CD4-positive, alpha-beta memory T cell (primary cell): ENCODE results near the gene OR5P2. TPM values are rescaled to one million over a fixed set of nuclear protein-coding genes. Genes with fewer than 3 reads are reported as not detected.
"Not testable (repeated sequence)": the region's sequence is repeated elsewhere in the genome, so short reads cannot be mapped to it uniquely, and the experiment has no call there.

ENCODE experiments used
- CTCF ChIA-PET: fragments of 350-600 bp; sonication (Branson Sonifier 250); formaldehyde crosslinking; loops from one replicate; lab custom pipeline; 2021; ENCODE audit warnings: inconsistent platforms; ENCODE audit not compliant: partially characterized antibody; lab: Charles Lee
- POLR2A ChIA-PET: fragments of 350-600 bp; sonication (Branson Sonifier 250); formaldehyde crosslinking; loops from one replicate; lab custom pipeline; 2021; ENCODE audit not compliant: partially characterized antibody; lab: Charles Lee
- DNase-seq, 5 donors: peaks; one replicate each; pipeline versions ENCODE4 v3.0.0 to v3.0.0-alpha.2; 2020 to 2022; ENCODE audit warnings: mixed read lengths in 1 of 5
- H3K27ac ChIP-seq: one replicate; pipeline ENCODE4 v1.7.0; 2013; ENCODE audit warnings: low read depth, low read length
- H3K27me3 ChIP-seq: 2 replicates; pipeline ENCODE4 v1.7.0; 2013; ENCODE audit warnings: mild to moderate bottlenecking, low read length, moderate library complexity; ENCODE audit not compliant: insufficient read depth
- H3K36me3 ChIP-seq: 2 replicates; pipeline ENCODE4 v1.7.0; 2013; ENCODE audit warnings: mild to moderate bottlenecking, low read length, moderate library complexity; ENCODE audit not compliant: insufficient read depth
- H3K4me1 ChIP-seq: 2 replicates; pipeline ENCODE4 v1.7.0; 2013; ENCODE audit warnings: mild to moderate bottlenecking, low read length, moderate library complexity; ENCODE audit not compliant: insufficient read depth
- H3K4me3 ChIP-seq, 2 donors: one replicate each; pipeline ENCODE4 v1.7.0; 2013; ENCODE audit warnings: low read length in 2 of 2, mild to moderate bottlenecking in 1 of 2
- H3K9me3 ChIP-seq, 2 donors: one replicate each; pipeline ENCODE4 v1.7.0; 2013; ENCODE audit warnings: low read length in 2 of 2, control low read depth in 1 of 2; ENCODE audit not compliant: control insufficient read depth in 1 of 2
- H3K27ac Mint-ChIP-seq, 7 donors: one replicate each; pipeline ENCODE4 v1.8.0; 2020 to 2021; ENCODE audit warnings: mixed read lengths in 7 of 7, mild to moderate bottlenecking in 6 of 7, inconsistent platforms in 3 of 7, moderate library complexity in 3 of 7
- H3K27me3 Mint-ChIP-seq, 2 donors: one replicate each; pipeline ENCODE4 v1.8.0; 2020 to 2021; ENCODE audit warnings: mixed read lengths in 2 of 2
- H3K36me3 Mint-ChIP-seq, 2 donors: one replicate each; pipeline ENCODE4 v1.8.0; 2020 to 2021; ENCODE audit warnings: mixed read lengths in 2 of 2, inconsistent platforms in 1 of 2, mild to moderate bottlenecking in 1 of 2
- H3K4me1 Mint-ChIP-seq, 4 donors: one replicate each; pipeline ENCODE4 v1.8.0; 2020 to 2021; ENCODE audit warnings: mixed read lengths in 4 of 4, mild to moderate bottlenecking in 1 of 4
- H3K4me3 Mint-ChIP-seq, 8 donors: one replicate each; pipeline ENCODE4 v1.8.0; 2020 to 2021; ENCODE audit warnings: mixed read lengths in 8 of 8, mild to moderate bottlenecking in 7 of 8, moderate library complexity in 6 of 8, inconsistent platforms in 3 of 8
- H3K9me3 Mint-ChIP-seq, 8 donors: one replicate each; pipeline ENCODE4 v1.8.0; 2020 to 2021; ENCODE audit warnings: mixed read lengths in 8 of 8, mild to moderate bottlenecking in 5 of 8, inconsistent platforms in 3 of 8, moderate library complexity in 1 of 8
- intact Hi-C: fragments of 100-400 bp; cut with micrococcal nuclease; formaldehyde crosslinking; loops from one replicate; pipeline ENCODE4 v1.15.1; 2023
- polyA plus RNA-seq, 2 donors: library from polyadenylated mRNA; unstranded; fragments of 300-500 nt; fragmentation: Illumina TruSeq; gene quantifications; one replicate each; pipeline ENCODE4 v1.2.3, GENCODE V29; 2021
- total RNA-seq, 2 experiments: library from RNA; stranded (reverse); gene quantifications; one replicate each; pipeline ENCODE4 v1.2.3, GENCODE V29; 2021

OR5P2 gene
- total and polyA plus RNA-seq, 4 experiments from 2014 or later, result not detected

- intact Hi-C loops, result no loop called here
- Mint-ChIP-seq H3K9me3 (peaks cover 0 to 3% (median 0%) of the 10 kb centered on the region in 8 donors), H3K4me3 (no peak overlapping the region), H3K27ac (no peak overlapping the region), H3K36me3 (no peaks in the 10 kb centered on the region), H3K27me3 (peaks cover 0 to 8% of the 10 kb centered on the region in 2 donors), H3K4me1 (no peaks in the 10 kb centered on the region)
- H3K27me3 ChIP-seq, result no peaks in the 10 kb centered on the region
- no peak overlapping the region for H3K4me3 ChIP-seq
- DNase-seq, result no peak
- no peaks in the 10 kb centered on the region for H3K4me1 ChIP-seq
- ChIA-PET POLR2A (no interaction called here), CTCF (no interaction called here)
- no peaks in the 10 kb centered on the region for H3K9me3 ChIP-seq
- no peak overlapping the region for H3K27ac ChIP-seq
- H3K36me3 ChIP-seq, result no peaks in the 10 kb centered on the region
These were observed 29.6 kb upstream of the OR5P2 start for GRCh38 chr11:7826324-7826723.

GRCh38 chr11:7820417-7820816 lies 23.7 kb upstream of the OR5P2 start:
- H3K4me3 ChIP-seq, intact Hi-C loops, POLR2A ChIA-PET, H3K36me3 Mint-ChIP-seq, H3K27ac ChIP-seq, H3K4me1 ChIP-seq, H3K27me3 ChIP-seq, H3K4me1 Mint-ChIP-seq, DNase-seq, H3K27ac Mint-ChIP-seq, H3K4me3 Mint-ChIP-seq, H3K27me3 Mint-ChIP-seq, H3K9me3 ChIP-seq, H3K36me3 ChIP-seq, CTCF ChIA-PET: not testable (repeated sequence)
- peaks cover 0 to 27% (median 9%) of the 10 kb centered on the region in 8 donors for H3K9me3 Mint-ChIP-seq

- H3K4me1 Mint-ChIP-seq, H3K36me3 Mint-ChIP-seq, H3K4me3 Mint-ChIP-seq, CTCF ChIA-PET, H3K27me3 ChIP-seq, H3K27ac ChIP-seq, DNase-seq, H3K36me3 ChIP-seq, intact Hi-C loops, H3K4me1 ChIP-seq, H3K9me3 ChIP-seq, H3K27me3 Mint-ChIP-seq, H3K27ac Mint-ChIP-seq, H3K4me3 ChIP-seq, POLR2A ChIA-PET: not testable (repeated sequence)
- peaks cover 0 to 40% (median 24%) of the 10 kb centered on the region in 8 donors for H3K9me3 Mint-ChIP-seq
These were observed 18.2 kb upstream of the OR5P2 start for GRCh38 chr11:7814897-7815296.

- H3K27me3 ChIP-seq, H3K27ac Mint-ChIP-seq, H3K4me3 ChIP-seq, H3K9me3 ChIP-seq, H3K4me1 Mint-ChIP-seq, DNase-seq, H3K4me1 ChIP-seq, POLR2A ChIA-PET, H3K36me3 ChIP-seq, CTCF ChIA-PET, H3K27me3 Mint-ChIP-seq, H3K27ac ChIP-seq, H3K36me3 Mint-ChIP-seq, intact Hi-C loops, H3K4me3 Mint-ChIP-seq: not testable (repeated sequence)
- H3K9me3 Mint-ChIP-seq, result peaks cover 0 to 62% (median 40%) of the 10 kb centered on the region in 8 donors
These were observed 13.6 kb upstream of the OR5P2 start for GRCh38 chr11:7810301-7810700.

- no peaks in the 10 kb centered on the region for H3K27me3 ChIP-seq
- no peaks in the 10 kb centered on the region for H3K4me1 ChIP-seq
- no peak overlapping the region for H3K27ac Mint-ChIP-seq
- peaks cover 1 to 3% of the 10 kb centered on the region in 2 donors for H3K27me3 Mint-ChIP-seq
- peaks cover 0 to 15% (median 2%) of the 10 kb centered on the region in 8 donors for H3K9me3 Mint-ChIP-seq
- H3K9me3 ChIP-seq, result no peaks in the 10 kb centered on the region
- H3K4me1 Mint-ChIP-seq, result no peaks in the 10 kb centered on the region
- H3K36me3 Mint-ChIP-seq, result no peaks in the 10 kb centered on the region
- DNase-seq, result no peak
- H3K27ac ChIP-seq, result no peak overlapping the region
- no peak overlapping the region for H3K4me3 ChIP-seq
- H3K4me3 Mint-ChIP-seq, result no peak overlapping the region
- ChIA-PET CTCF (no interaction called here), POLR2A (no interaction called here)
- H3K36me3 ChIP-seq, result no peaks in the 10 kb centered on the region
- intact Hi-C loops, result no loop called here
These were observed 3.5 kb downstream of the OR5P2 start for GRCh38 chr11:7793233-7793632.

GRCh38 chr11:7787239-7787638 lies 9.5 kb downstream of the OR5P2 start:
- Mint-ChIP-seq H3K27ac (no peak overlapping the region), H3K9me3 (peaks cover 0 to 26% (median 11%) of the 10 kb centered on the region in 8 donors), H3K36me3 (no peaks in the 10 kb centered on the region), H3K27me3 (peaks cover 0 to 3% of the 10 kb centered on the region in 2 donors), H3K4me1 (no peaks in the 10 kb centered on the region), H3K4me3 (no peak overlapping the region)
- H3K9me3 ChIP-seq, result peaks cover 0 to 7% of the 10 kb centered on the region in 2 donors
- no peak overlapping the region for H3K27ac ChIP-seq
- H3K4me3 ChIP-seq, result no peak overlapping the region
- CTCF ChIA-PET, result no interaction called here
- no peaks in the 10 kb centered on the region for H3K36me3 ChIP-seq
- intact Hi-C loops, result no loop called here
- H3K4me1 ChIP-seq, result no peaks in the 10 kb centered on the region
- DNase-seq, result no peak
- no peaks in the 10 kb centered on the region for H3K27me3 ChIP-seq
- POLR2A ChIA-PET, result no interaction called here

GRCh38 chr11:7775689-7776088 lies 21.1 kb downstream of the OR5P2 start:
- H3K27ac Mint-ChIP-seq, result no peak overlapping the region
- Histone ChIP-seq H3K36me3 (no peaks in the 10 kb centered on the region), H3K27ac (no peak overlapping the region), H3K4me3 (no peak overlapping the region), H3K4me1 (no peaks in the 10 kb centered on the region), H3K27me3 (no peaks in the 10 kb centered on the region), H3K9me3 (no peaks in the 10 kb centered on the region)
- no peak for DNase-seq
- CTCF ChIA-PET, result no interaction called here
- H3K9me3 Mint-ChIP-seq, result peaks cover 0 to 2% (median 0%) of the 10 kb centered on the region in 8 donors
- no peaks in the 10 kb centered on the region for H3K36me3 Mint-ChIP-seq
- H3K4me1 Mint-ChIP-seq, result no peaks in the 10 kb centered on the region
- peaks cover 1 to 2% of the 10 kb centered on the region in 2 donors for H3K27me3 Mint-ChIP-seq
- H3K4me3 Mint-ChIP-seq, result no peak overlapping the region
- POLR2A ChIA-PET, result no interaction called here
- intact Hi-C loops, result no loop called here

- H3K4me1 ChIP-seq, intact Hi-C loops, H3K36me3 Mint-ChIP-seq, H3K27me3 ChIP-seq, H3K4me3 ChIP-seq, H3K27ac ChIP-seq, H3K9me3 Mint-ChIP-seq, DNase-seq, H3K4me1 Mint-ChIP-seq, H3K27ac Mint-ChIP-seq, CTCF ChIA-PET, H3K36me3 ChIP-seq, H3K9me3 ChIP-seq, H3K27me3 Mint-ChIP-seq, POLR2A ChIA-PET, H3K4me3 Mint-ChIP-seq: not testable (repeated sequence)
These were observed 32.4 kb downstream of the OR5P2 start for GRCh38 chr11:7764301-7764700.
